HepG2 (cell line): ENCODE data around the gene TPM3. TPM values are rescaled to one million over a fixed set of nuclear protein-coding genes. Genes with fewer than 3 reads are reported as not detected.
A peak's percentile ranks its signal among the peaks of the same experiment; 100 is the strongest.

Experiments
- ARID5B ChIP-seq: IDR thresholded peaks from 2 replicates; pipeline ENCODE4 v1.4.0; 2020; ENCODE audit warnings: mild to moderate bottlenecking, missing genetic modification reagents
- BHLHE40 ChIP-seq: IDR thresholded peaks from 2 replicates; pipeline ENCODE4 v1.6.1; 2011; ENCODE audit warnings: low read length, improper control_type of control experiment
- CBX1 ChIP-seq: IDR thresholded peaks from one replicate; pipeline ENCODE4 v1.6.1; 2016; ENCODE audit warnings: antibody characterized with exemption, low read depth
- CENPX ChIP-seq: sonication (generic); formaldehyde crosslinking; IDR thresholded peaks from 2 replicates; pipeline ENCODE4 v1.9.0; 2021; ENCODE audit warnings: mild to moderate bottlenecking, missing genetic modification reagents, moderate library complexity
- GABPB1 ChIP-seq: IDR thresholded peaks from 2 replicates; pipeline ENCODE4 v1.6.1; 2016; ENCODE audit warnings: mild to moderate bottlenecking, missing genetic modification reagents, moderate library complexity, missing compliant biosample characterization
- GPBP1L1 ChIP-seq: sonication (generic); formaldehyde crosslinking; IDR thresholded peaks from 2 replicates; pipeline ENCODE4 v1.5.0; 2020; ENCODE audit warnings: mild to moderate bottlenecking, missing genetic modification reagents
- IKZF4 ChIP-seq: sonication (generic); formaldehyde crosslinking; IDR thresholded peaks from 2 replicates; pipeline ENCODE4 v1.5.1; 2020; ENCODE audit warnings: borderline replicate concordance, mild to moderate bottlenecking, low read depth, missing genetic modification reagents; ENCODE audit errors: not compliant biosample characterization
- KLF9 ChIP-seq: IDR thresholded peaks from 2 replicates; pipeline ENCODE4 v1.6.1; 2016; ENCODE audit warnings: low read depth
- NFE2L2 ChIP-seq: fragments of 150-350 bp; IDR thresholded peaks from 2 replicates; pipeline ENCODE4 v1.6.1; 2014; ENCODE audit warnings: low read length
- NFIC ChIP-seq: IDR thresholded peaks from 2 replicates; pipeline ENCODE4 v1.6.1; 2012; ENCODE audit warnings: mild to moderate bottlenecking, low read length, inconsistent platforms
- RELA ChIP-seq: sonication (generic); formaldehyde crosslinking; IDR thresholded peaks from 2 replicates; pipeline ENCODE4 v1.4.0; 2020; ENCODE audit warnings: missing genetic modification reagents
- RFX3 ChIP-seq: IDR thresholded peaks from 2 replicates; pipeline ENCODE4 v1.6.1; 2016; ENCODE audit warnings: missing biosample characterization, missing genetic modification reagents
- RNF2 ChIP-seq: fragments of 450-650 bp; conservative IDR thresholded peaks from 2 replicates; pipeline ENCODE4 v1.6.1; 2016; ENCODE audit warnings: low read depth
- ZGPAT ChIP-seq: IDR thresholded peaks from 2 replicates; pipeline ENCODE4 v1.6.1; 2016; ENCODE audit warnings: mild to moderate bottlenecking
- ZNF354B ChIP-seq: sonication (generic); formaldehyde crosslinking; IDR thresholded peaks from 2 replicates; pipeline ENCODE4 v1.8.0; 2022; ENCODE audit warnings: mild to moderate bottlenecking, missing genetic modification reagents
- ZNF570 ChIP-seq: sonication (generic); formaldehyde crosslinking; IDR thresholded peaks from 2 replicates; pipeline ENCODE4 v1.4.0; 2020; ENCODE audit warnings: mild to moderate bottlenecking, missing genetic modification reagents, borderline replicate concordance
- ZNF720 ChIP-seq: sonication (generic); formaldehyde crosslinking; IDR thresholded peaks from 2 replicates; pipeline ENCODE4 v1.4.0; 2020; ENCODE audit warnings: missing genetic modification reagents
- ZNF781 ChIP-seq: sonication (generic); formaldehyde crosslinking; IDR thresholded peaks from 2 replicates; pipeline ENCODE4 v1.5.1; 2020; ENCODE audit warnings: borderline replicate concordance, mild to moderate bottlenecking, missing genetic modification reagents; ENCODE audit errors: not compliant biosample characterization
- polyA plus RNA-seq, 8 experiments: library from polyadenylated mRNA; depleted of rRNA in 3 of 8; stranded (reverse) in 7 of 8; unstranded in 1 of 8; fragments of >200 nt; fragmentation: Illumina TruSeq in 4 of 8; extraction: Trizol in 4 of 8; gene quantifications; 2 replicates each; pipeline versions ENCODE4 v1.2.1 to v1.2.3, GENCODE V29; 2011 to 2016; ENCODE audit warnings: low read depth in 4 of 8, missing spikeins in 1 of 8, mixed read lengths in 1 of 8; ENCODE audit not compliant: insufficient read depth in 1 of 8
- total RNA-seq, 5 experiments: library from RNA; depleted of rRNA; stranded (reverse); fragments of >200 nt; fragmentation: Illumina TruSeq; extraction: Trizol; gene quantifications; 2 replicates each; pipeline ENCODE4 v1.2.3, GENCODE V29; 2016; ENCODE audit warnings: low read depth in 1 of 5
- TF ChIP-seq, protein P1 (sequence below): sonication (generic); formaldehyde crosslinking; IDR thresholded peaks from 2 replicates; pipeline ENCODE4 v1.5.1; 2020; ENCODE audit warnings: missing genetic modification reagents, mild to moderate bottlenecking, borderline replicate concordance

TPM3 gene
- total and polyA plus RNA-seq, 2 of the 13 experiments (the other 11 are each of a cell fraction or from before 2014, with no cell fraction given), result 160 to 307 TPM

- TF ChIP-seq GABPB1 (CRISPR knock-in tag) (peak; percentile 93), CENPX (no peak), CBX1 (peak; percentile 9), GPBP1L1 (CRISPR knock-in tag) (no peak), RELA (CRISPR knock-in tag) (0 out of 2 replicates have a peak, but pooled peaks have one; percentile 54), RNF2 (peak; percentile 93), ZNF570 (CRISPR knock-in tag) (no peak), ZGPAT (CRISPR knock-in tag) (peak; percentile 90), ZNF354B (no peak), KLF9 (peak; percentile 75; the same call in 1 of the 2 replicates), NFIC (no peak), ARID5B (CRISPR knock-in tag) (peak; percentile 75), ZNF720 (no peak), IKZF4 (CRISPR knock-in tag) (peak; percentile 97), BHLHE40 (peak; percentile 90), RFX3 (no peak), ZNF781 (CRISPR knock-in tag) (peak; percentile 94), NFE2L2 (no peak)
- TF ChIP-seq, protein P1, sequence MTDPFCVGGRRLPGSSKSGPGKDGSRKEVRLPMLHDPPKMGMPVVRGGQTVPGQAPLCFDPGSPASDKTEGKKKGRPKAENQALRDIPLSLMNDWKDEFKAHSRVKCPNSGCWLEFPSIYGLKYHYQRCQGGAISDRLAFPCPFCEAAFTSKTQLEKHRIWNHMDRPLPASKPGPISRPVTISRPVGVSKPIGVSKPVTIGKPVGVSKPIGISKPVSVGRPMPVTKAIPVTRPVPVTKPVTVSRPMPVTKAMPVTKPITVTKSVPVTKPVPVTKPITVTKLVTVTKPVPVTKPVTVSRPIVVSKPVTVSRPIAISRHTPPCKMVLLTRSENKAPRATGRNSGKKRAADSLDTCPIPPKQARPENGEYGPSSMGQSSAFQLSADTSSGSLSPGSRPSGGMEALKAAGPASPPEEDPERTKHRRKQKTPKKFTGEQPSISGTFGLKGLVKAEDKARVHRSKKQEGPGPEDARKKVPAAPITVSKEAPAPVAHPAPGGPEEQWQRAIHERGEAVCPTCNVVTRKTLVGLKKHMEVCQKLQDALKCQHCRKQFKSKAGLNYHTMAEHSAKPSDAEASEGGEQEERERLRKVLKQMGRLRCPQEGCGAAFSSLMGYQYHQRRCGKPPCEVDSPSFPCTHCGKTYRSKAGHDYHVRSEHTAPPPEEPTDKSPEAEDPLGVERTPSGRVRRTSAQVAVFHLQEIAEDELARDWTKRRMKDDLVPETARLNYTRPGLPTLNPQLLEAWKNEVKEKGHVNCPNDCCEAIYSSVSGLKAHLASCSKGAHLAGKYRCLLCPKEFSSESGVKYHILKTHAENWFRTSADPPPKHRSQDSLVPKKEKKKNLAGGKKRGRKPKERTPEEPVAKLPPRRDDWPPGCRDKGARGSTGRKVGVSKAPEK (CRISPR knock-in tag), result no peak
These were observed 28.4 kb upstream of the TPM3 start, which contains the start of gene UBAP2L (continued) for GRCh38 chr1:154220071-154220969.
